ENCODE measurements around the gene ADH4. TPM values are rescaled to one million over a fixed set of nuclear protein-coding genes. Genes with fewer than 3 reads are reported as not detected.

Gene ADH4
- 0.07 TPM in 1 of 5 replicates, not detected in the others for total RNA-seq (2022; extraction: Qiagen RNA extraction)

DNA sequence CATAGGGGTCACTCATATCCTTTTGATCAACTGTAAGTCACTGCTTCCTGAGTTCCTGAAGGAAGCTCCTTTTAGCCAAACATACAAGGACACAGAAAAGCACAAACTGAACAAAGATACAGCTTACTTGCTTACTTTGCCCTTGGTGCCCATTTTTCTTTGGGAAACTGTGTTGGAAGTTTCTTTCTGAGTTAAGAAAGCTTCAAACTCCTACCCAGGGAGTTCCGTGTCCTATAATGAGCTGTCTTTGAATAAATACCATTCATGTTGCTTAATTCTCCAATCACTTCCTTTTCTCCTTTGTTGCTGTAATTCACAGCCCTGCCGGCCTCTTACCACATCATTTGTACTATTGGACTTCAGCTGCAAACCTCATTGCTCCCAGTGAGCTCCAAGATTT lies at the start of gene ADH4:
Gene ADH4 (minus strand): TSS at position 228 of the 400 bp plus-strand sequence. CDS start 75 bp downstream, at position 153.

DNA sequence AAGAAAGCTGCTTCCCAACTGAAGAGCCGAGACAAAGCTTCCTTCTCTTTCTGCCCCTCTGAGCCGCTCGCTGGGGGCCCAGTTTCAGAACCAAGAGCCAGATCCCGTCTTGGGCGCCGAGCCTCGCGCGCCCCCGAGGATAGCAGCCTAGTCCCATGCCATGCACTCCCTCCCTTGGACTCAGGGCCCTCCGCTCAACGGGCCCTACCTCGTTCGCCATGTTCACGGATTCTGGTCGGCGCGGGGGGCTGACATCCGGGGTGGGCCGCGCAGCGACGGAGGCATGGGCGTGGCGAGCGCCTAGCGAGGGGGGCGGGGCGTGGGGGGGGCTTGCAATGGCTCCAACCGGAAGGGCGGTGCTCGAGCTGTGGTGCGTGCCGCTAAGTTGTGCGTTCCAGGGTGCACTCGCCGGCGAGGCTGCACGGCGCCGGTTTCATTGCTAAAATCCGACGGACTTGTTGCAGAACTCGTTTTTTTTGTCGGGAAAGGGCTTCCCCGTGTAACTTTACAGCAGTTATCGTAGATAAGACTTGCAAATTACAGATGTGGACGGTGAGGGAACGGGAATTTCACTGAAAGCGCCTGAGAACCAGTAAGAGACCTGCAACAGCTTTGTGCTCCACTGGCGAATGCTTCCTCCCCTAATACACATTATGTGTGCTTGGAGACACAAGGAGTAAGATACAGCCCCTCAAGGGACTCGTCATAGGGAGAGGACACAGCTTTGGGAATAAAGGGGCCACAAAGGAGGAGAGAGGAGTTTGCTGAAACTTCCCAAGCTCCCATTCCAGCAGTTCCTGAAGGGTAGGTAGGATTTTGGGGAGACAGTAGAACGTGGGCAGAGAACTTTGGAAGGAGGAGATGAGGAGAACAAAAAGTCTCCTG lies 55.4 kb downstream of the ADH4 start, which contains the start of gene ADH5:
Gene ADH5 (minus strand): TSS at position 308 of the 885 bp plus-strand sequence. CDS start 88 bp downstream, at position 220.

Other genes starting within 250 kb of the ADH4 start
- 79.3 to 187 TPM (median 86.1 TPM) in 5 replicates for gene EIF4E, start 215.2 kb downstream of the ADH4 start, total RNA-seq (2022; extraction: Qiagen RNA extraction)
- 44.6 to 95.5 TPM (median 49.7 TPM) in 5 replicates for gene METAP1, start 148.6 kb downstream of the ADH4 start, total RNA-seq (2022; extraction: Qiagen RNA extraction)
- 102 to 133 TPM (median 105 TPM) in 5 replicates for gene ADH5, start 55.5 kb downstream of the ADH4 start, total RNA-seq (2022; extraction: Qiagen RNA extraction)
- gene ADH6, start 74.9 kb upstream of the ADH4 start, total RNA-seq (2022; extraction: Qiagen RNA extraction) = 0.07 to 0.15 TPM (median 0.12 TPM) in 3 of 5 replicates, not detected in the others
- gene ADH1A, start 146.7 kb upstream of the ADH4 start, total RNA-seq (2022; extraction: Qiagen RNA extraction) = not detected in 5 replicates
- gene ADH1B, start 177.1 kb upstream of the ADH4 start, total RNA-seq (2022; extraction: Qiagen RNA extraction) = not detected in 5 replicates
- gene ADH1C, start 208.4 kb upstream of the ADH4 start, total RNA-seq (2022; extraction: Qiagen RNA extraction) = not detected in 5 replicates

Measured in A549 treated with CORT108297 at 1 μM for 4 hours (cell line).